Liver (tissue), 9 donors: ENCODE data around the gene CCIN. TPM values are rescaled to one million over a fixed set of nuclear protein-coding genes. Genes with fewer than 3 reads are reported as not detected.

Experiments used
- DNase-seq: peaks from one replicate; pipeline ENCODE4 v3.0.0-alpha.2; 2017; ENCODE audit warnings: low spot score
- H3K27ac ChIP-seq, 2 donors: one replicate each; pipeline ENCODE4 v1.7.0; 2013; ENCODE audit warnings: inconsistent platforms in 2 of 2, low read length in 2 of 2, control low read depth in 1 of 2, low read depth in 1 of 2, mild to moderate bottlenecking in 1 of 2
- H3K27me3 ChIP-seq, 4 donors: one replicate each; pipeline versions ENCODE4 v1.6.1 to v1.7.0; 2013; ENCODE audit warnings: low read length in 3 of 4, inconsistent platforms in 1 of 4, mild to moderate bottlenecking in 1 of 4, moderate library complexity in 1 of 4; ENCODE audit not compliant: control insufficient read depth in 4 of 4, insufficient read depth in 4 of 4
- H3K36me3 ChIP-seq, 4 donors: one replicate each; pipeline versions ENCODE4 v1.6.1 to v1.7.0; 2013; ENCODE audit warnings: low read length in 3 of 4, mild to moderate bottlenecking in 3 of 4, low read depth in 1 of 4, moderate library complexity in 1 of 4; ENCODE audit not compliant: control insufficient read depth in 4 of 4, insufficient read depth in 3 of 4
- H3K4me1 ChIP-seq, 4 donors: one replicate each; pipeline versions ENCODE4 v1.6.1 to v1.7.0; 2013; ENCODE audit warnings: low read length in 3 of 4, mild to moderate bottlenecking in 3 of 4, moderate library complexity in 1 of 4; ENCODE audit not compliant: control insufficient read depth in 4 of 4, insufficient read depth in 4 of 4
- H3K4me3 ChIP-seq, 3 donors: one replicate each; pipeline versions ENCODE4 v1.6.1 to v1.7.0; 2013; ENCODE audit warnings: low read length in 3 of 3, control low read depth in 1 of 3, low read depth in 1 of 3, mild to moderate bottlenecking in 1 of 3
- H3K9ac ChIP-seq, 2 donors: one replicate each; pipeline ENCODE4 v1.7.0; 2013; ENCODE audit warnings: low read length in 2 of 2, mild to moderate bottlenecking in 2 of 2, moderate library complexity in 2 of 2, control low read depth in 1 of 2, low read depth in 1 of 2
- H3K9me3 ChIP-seq, 4 donors: one replicate each; pipeline versions ENCODE4 v1.6.1 to v1.7.0; 2013; ENCODE audit warnings: low read length in 3 of 4; ENCODE audit not compliant: control insufficient read depth in 4 of 4
- ATF3 ChIP-seq: IDR thresholded peaks from 2 replicates; pipeline ENCODE4 v1.6.1; 2016; ENCODE audit warnings: antibody characterized with exemption
- EGR1 ChIP-seq, 2 donors: IDR thresholded peaks; 2 replicates each; pipeline ENCODE4 v1.6.1; 2016 to 2018; ENCODE audit warnings: antibody characterized with exemption in 2 of 2, low read depth in 2 of 2
- FOXA1 ChIP-seq: IDR thresholded peaks from 2 replicates; pipeline ENCODE4 v1.6.1; 2016; ENCODE audit warnings: antibody characterized with exemption
- FOXA2 ChIP-seq: IDR thresholded peaks from 2 replicates; pipeline ENCODE4 v1.6.1; 2016; ENCODE audit warnings: antibody characterized with exemption
- GABPA ChIP-seq, 2 donors: IDR thresholded peaks in 1 of 2; conservative IDR thresholded peaks in 1 of 2; 2 replicates each; pipeline ENCODE4 v1.6.1; 2016; ENCODE audit warnings: antibody characterized with exemption in 2 of 2, mild to moderate bottlenecking in 1 of 2, moderate library complexity in 1 of 2
- HNF4A ChIP-seq, 2 donors: conservative IDR thresholded peaks; 2 replicates each; pipeline ENCODE4 v1.6.1; 2016; ENCODE audit warnings: antibody characterized with exemption in 2 of 2, mild to moderate bottlenecking in 2 of 2
- HNF4G ChIP-seq: IDR thresholded peaks from 2 replicates; pipeline ENCODE4 v1.6.1; 2016; ENCODE audit warnings: antibody characterized with exemption
- JUND ChIP-seq, 2 donors: IDR thresholded peaks; 2 replicates each; pipeline ENCODE4 v1.6.1; 2016; ENCODE audit warnings: antibody characterized with exemption in 2 of 2
- NR2F2 ChIP-seq: IDR thresholded peaks from 2 replicates; pipeline ENCODE4 v1.6.1; 2016; ENCODE audit warnings: antibody characterized with exemption
- RAD21 ChIP-seq, 2 donors: IDR thresholded peaks; 2 replicates each; pipeline ENCODE4 v1.6.1; 2016; ENCODE audit warnings: antibody characterized with exemption in 2 of 2, mild to moderate bottlenecking in 2 of 2
- RXRA ChIP-seq, 2 donors: IDR thresholded peaks; 2 replicates each; pipeline ENCODE4 v1.6.1; 2017 to 2018; ENCODE audit warnings: antibody characterized with exemption in 2 of 2, mild to moderate bottlenecking in 1 of 2
- SP1 ChIP-seq: IDR thresholded peaks from 2 replicates; pipeline ENCODE4 v1.6.1; 2018; ENCODE audit warnings: antibody characterized with exemption, mild to moderate bottlenecking
- TAF1 ChIP-seq: conservative IDR thresholded peaks from 2 replicates; pipeline ENCODE4 v1.6.1; 2016; ENCODE audit warnings: antibody characterized with exemption, mild to moderate bottlenecking
- YY1 ChIP-seq: IDR thresholded peaks from 2 replicates; pipeline ENCODE4 v1.6.1; 2016; ENCODE audit warnings: antibody characterized with exemption, mild to moderate bottlenecking
- ZBTB33 ChIP-seq: IDR thresholded peaks from 2 replicates; pipeline ENCODE4 v1.6.1; 2016; ENCODE audit warnings: antibody characterized with exemption
- WGBS: extraction: QIAGEN DNeasy Blood & Tissue Kit; methylation state at CpG from one replicate; pipeline ENCODE4 v1.1.7; 2013; 5-methylcytosine and 5-hydroxymethylcytosine counted together
- polyA plus RNA-seq, 2 donors: library from polyadenylated mRNA; stranded (reverse) in 1 of 2; unstranded in 1 of 2; fragments of 200-250 nt in 1 of 2; fragments of >200 nt in 1 of 2; fragmentation: Nextera tagmentation in 1 of 2; extraction: Ambion mirVana in 1 of 2; gene quantifications; one replicate each; pipeline versions ENCODE4 v1.2.1 to v1.2.3, GENCODE V29; 2013 to 2015
- total RNA-seq, 2 donors: library from RNA; depleted of rRNA; stranded (reverse); fragments of >200 nt; gene quantifications; one replicate each; pipeline ENCODE4 v1.2.3, GENCODE V29; 2014
- TF ChIP-seq, protein P1 (sequence below): fragments of 150-350 bp; IDR thresholded peaks from 2 replicates; pipeline ENCODE4 v1.5.1; 2017; ENCODE audit warnings: improper control_type of control experiment, low read depth, low read length; ENCODE audit not compliant: missing input control
- TF ChIP-seq, protein P2 (sequence below): IDR thresholded peaks from 2 replicates; pipeline ENCODE4 v1.6.1; 2016; ENCODE audit warnings: antibody characterized with exemption
- donor health status: healthy.
- donor health status: healthy.
- donor health status: healthy.
- donor health status: healthy.
- donor health status: healthy.

CCIN gene
- total and polyA plus RNA-seq, 4 donors = not detected

DNA sequence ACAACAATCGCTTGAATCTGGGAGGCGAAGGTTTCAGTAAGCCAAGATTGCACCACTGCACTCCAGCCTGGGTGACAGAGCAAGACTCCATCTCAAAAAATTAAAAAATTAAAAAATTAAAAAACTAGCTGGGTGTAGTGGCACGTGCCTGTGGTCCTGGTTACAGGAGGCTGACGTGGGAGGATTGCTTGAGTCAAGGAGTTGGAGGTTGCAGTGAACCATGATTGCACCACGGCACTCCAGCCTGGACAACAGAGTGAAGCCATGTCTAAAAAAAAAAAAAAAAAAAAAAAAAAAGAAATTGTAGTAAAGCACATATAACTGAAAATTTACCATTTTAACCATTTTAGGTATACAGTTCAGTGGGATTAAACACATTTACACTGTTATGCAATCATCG is 13.1 kb upstream of the CCIN start:
- no peaks in the 10 kb centered on the region for H3K9me3 ChIP-seq
- peaks cover 0 to 6% (median 0%) of the 10 kb centered on the region in 4 donors for H3K4me1 ChIP-seq
- no peak overlapping the region for H3K9ac ChIP-seq
- 92% methylated on average over 6 of the region's 6 CpGs for WGBS
- no peak overlapping the region for H3K4me3 ChIP-seq
- H3K27me3 ChIP-seq = no peaks in the 10 kb centered on the region
- TF ChIP-seq HNF4G (no peak), FOXA1 (no peak), GABPA (IDR thresholded peaks at IDR 0.05 in 1 of 2, conservative IDR thresholded peaks at IDR 0.05 in 1 of 2) (no peak), RXRA (IDR thresholded peaks at IDR 0.05) (no peak), ATF3 (no peak), NR2F2 (no peak), HNF4A (conservative IDR thresholded peaks at IDR 0.05) (no peak), ZBTB33 (no peak), YY1 (no peak), FOXA2 (no peak), TAF1 (no peak), SP1 (no peak), JUND (IDR thresholded peaks at IDR 0.05) (no peak), RAD21 (IDR thresholded peaks at IDR 0.05) (no peak), EGR1 (IDR thresholded peaks at IDR 0.05; ENCODE audit: low read depth in 2 of 2) (no peak)
- TF ChIP-seq, protein P1, sequence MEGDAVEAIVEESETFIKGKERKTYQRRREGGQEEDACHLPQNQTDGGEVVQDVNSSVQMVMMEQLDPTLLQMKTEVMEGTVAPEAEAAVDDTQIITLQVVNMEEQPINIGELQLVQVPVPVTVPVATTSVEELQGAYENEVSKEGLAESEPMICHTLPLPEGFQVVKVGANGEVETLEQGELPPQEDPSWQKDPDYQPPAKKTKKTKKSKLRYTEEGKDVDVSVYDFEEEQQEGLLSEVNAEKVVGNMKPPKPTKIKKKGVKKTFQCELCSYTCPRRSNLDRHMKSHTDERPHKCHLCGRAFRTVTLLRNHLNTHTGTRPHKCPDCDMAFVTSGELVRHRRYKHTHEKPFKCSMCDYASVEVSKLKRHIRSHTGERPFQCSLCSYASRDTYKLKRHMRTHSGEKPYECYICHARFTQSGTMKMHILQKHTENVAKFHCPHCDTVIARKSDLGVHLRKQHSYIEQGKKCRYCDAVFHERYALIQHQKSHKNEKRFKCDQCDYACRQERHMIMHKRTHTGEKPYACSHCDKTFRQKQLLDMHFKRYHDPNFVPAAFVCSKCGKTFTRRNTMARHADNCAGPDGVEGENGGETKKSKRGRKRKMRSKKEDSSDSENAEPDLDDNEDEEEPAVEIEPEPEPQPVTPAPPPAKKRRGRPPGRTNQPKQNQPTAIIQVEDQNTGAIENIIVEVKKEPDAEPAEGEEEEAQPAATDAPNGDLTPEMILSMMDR = no peak
- TF ChIP-seq, protein P2, sequence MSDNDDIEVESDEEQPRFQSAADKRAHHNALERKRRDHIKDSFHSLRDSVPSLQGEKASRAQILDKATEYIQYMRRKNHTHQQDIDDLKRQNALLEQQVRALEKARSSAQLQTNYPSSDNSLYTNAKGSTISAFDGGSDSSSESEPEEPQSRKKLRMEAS = no peak
- H3K27ac ChIP-seq = no peak overlapping the region
- no peak for DNase-seq
- no peaks in the 10 kb centered on the region for H3K36me3 ChIP-seq

GRCh38 chr9:36158122-36158521 is 11.1 kb upstream of the CCIN start:
- no peaks in the 10 kb centered on the region for H3K9me3 ChIP-seq
- DNase-seq = no peak
- H3K9ac ChIP-seq = no peak overlapping the region
- H3K4me1 ChIP-seq = no peaks in the 10 kb centered on the region
- WGBS = 86% methylated on average over 2 of the region's 2 CpGs
- H3K27me3 ChIP-seq = no peaks in the 10 kb centered on the region
- H3K36me3 ChIP-seq = no peaks in the 10 kb centered on the region
- no peak overlapping the region for H3K27ac ChIP-seq
- no peak overlapping the region for H3K4me3 ChIP-seq
- TF ChIP-seq HNF4G (no peak), JUND (IDR thresholded peaks at IDR 0.05) (no peak), YY1 (no peak)

DNA sequence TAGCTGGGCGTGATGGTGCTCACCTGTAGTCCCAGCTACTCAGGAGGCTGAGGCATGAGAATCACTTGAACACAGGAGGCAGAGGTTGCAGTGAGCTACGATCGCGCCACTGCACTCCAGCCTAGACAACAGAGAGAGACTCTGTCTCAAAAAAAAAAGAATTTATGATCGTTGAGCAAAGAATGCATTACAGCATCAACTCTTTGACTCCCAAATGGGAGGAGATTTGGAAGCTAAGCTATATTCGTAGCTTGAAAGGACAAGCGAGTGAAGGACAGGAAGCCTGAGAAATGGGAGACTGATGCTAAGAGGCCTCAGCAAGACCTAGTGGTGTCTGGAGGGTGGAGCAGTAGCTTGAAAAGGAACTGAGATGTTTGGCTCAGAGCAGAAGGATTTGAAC is 10.3 kb upstream of the CCIN start:
- DNase-seq = no peak
- no peaks in the 10 kb centered on the region for H3K9me3 ChIP-seq
- no peak overlapping the region for H3K4me3 ChIP-seq
- no peaks in the 10 kb centered on the region for H3K4me1 ChIP-seq
- H3K27me3 ChIP-seq = no peaks in the 10 kb centered on the region
- H3K27ac ChIP-seq = no peak overlapping the region
- 91% methylated on average over 7 of the region's 7 CpGs for WGBS
- no peak overlapping the region for H3K9ac ChIP-seq
- TF ChIP-seq, protein P2 = no peak
- TF ChIP-seq YY1 (no peak), ZBTB33 (no peak), ATF3 (no peak), TAF1 (no peak), RAD21 (IDR thresholded peaks at IDR 0.05) (no peak), FOXA2 (no peak), JUND (IDR thresholded peaks at IDR 0.05) (no peak), GABPA (IDR thresholded peaks at IDR 0.05 in 1 of 2, conservative IDR thresholded peaks at IDR 0.05 in 1 of 2) (no peak), NR2F2 (no peak)
- TF ChIP-seq, protein P1 = no peak
- no peaks in the 10 kb centered on the region for H3K36me3 ChIP-seq
